Keratinocyte (primary cell): ENCODE measurements around the gene CASKIN2. TPM values are rescaled to one million over a fixed set of nuclear protein-coding genes. Genes with fewer than 3 reads are reported as not detected.

Experiments
- DNase-seq: peaks from one replicate; pipeline ENCODE4 v3.0.0-alpha.2; 2011; ENCODE audit warnings: low read depth, missing footprints, low spot score
- FAIRE-seq: peaks from 2 replicates; lab custom pipeline; 2011; peaks lifted over from hg19 to GRCh38; lab: Jason Lieb, UNC
- H2AFZ ChIP-seq: 2 replicates; pipeline ENCODE4 v1.6.0; 2012; ENCODE audit warnings: low read length, control low read depth, inconsistent platforms; ENCODE audit not compliant: control insufficient read depth
- H3K27ac ChIP-seq: 2 replicates; pipeline ENCODE4 v1.5.1; 2011; ENCODE audit warnings: low read length; ENCODE audit not compliant: control insufficient read depth, insufficient read depth
- H3K27me3 ChIP-seq: 3 replicates; pipeline ENCODE4 v1.6.0; 2011; ENCODE audit warnings: low read length; ENCODE audit not compliant: control insufficient read depth, insufficient read depth; ENCODE audit errors: extremely low read depth
- H3K36me3 ChIP-seq, 2 experiments: 2 replicates in 1 of 2; 3 replicates in 1 of 2; pipeline ENCODE4 v1.5.1; 2011; ENCODE audit warnings: low read length in 2 of 2, mild to moderate bottlenecking in 1 of 2; ENCODE audit not compliant: control insufficient read depth in 2 of 2, insufficient read depth in 2 of 2; ENCODE audit errors: extremely low read depth in 1 of 2
- H3K4me1 ChIP-seq: 3 replicates; pipeline ENCODE4 v1.5.1; 2011; ENCODE audit warnings: low read length; ENCODE audit not compliant: control insufficient read depth, insufficient read depth; ENCODE audit errors: extremely low read depth
- H3K4me2 ChIP-seq: 3 replicates; pipeline ENCODE4 v1.6.0; 2011; ENCODE audit warnings: low read depth, low read length; ENCODE audit not compliant: control insufficient read depth, insufficient read depth; ENCODE audit errors: extremely low read depth
- H3K4me3 ChIP-seq, 3 experiments: fragments of 200-600 bp in 1 of 3; sonication (generic) in 1 of 3; 2 replicates in 2 of 3; 3 replicates in 1 of 3; pipeline ENCODE4 v1.5.1; 2011 to 2016; ENCODE audit warnings: low read length in 3 of 3, mild to moderate bottlenecking in 3 of 3, control low read depth in 2 of 3, inconsistent platforms in 1 of 3, low read depth in 1 of 3, mixed read lengths in 1 of 3, mixed run types in 1 of 3, moderate library complexity in 1 of 3; ENCODE audit not compliant: control insufficient read depth in 2 of 3, insufficient read depth in 2 of 3; ENCODE audit errors: extremely low read depth in 1 of 3
- H3K79me2 ChIP-seq: 2 replicates; pipeline ENCODE4 v1.6.0; 2012; ENCODE audit warnings: low read length; ENCODE audit not compliant: control insufficient read depth, insufficient read depth
- H3K9ac ChIP-seq: 3 replicates; pipeline ENCODE4 v1.6.0; 2011; ENCODE audit warnings: low read length; ENCODE audit not compliant: control insufficient read depth, insufficient read depth; ENCODE audit errors: extremely low read depth
- H3K9me1 ChIP-seq: 3 replicates; pipeline ENCODE4 v1.6.0; 2011; ENCODE audit warnings: low read length; ENCODE audit not compliant: control insufficient read depth, insufficient read depth; ENCODE audit errors: extremely low read depth
- H3K9me3 ChIP-seq: 2 replicates; pipeline ENCODE4 v1.5.1; 2012; ENCODE audit warnings: low read depth, low read length; ENCODE audit not compliant: control insufficient read depth
- H4K20me1 ChIP-seq: 3 replicates; pipeline ENCODE4 v1.6.0; 2011; ENCODE audit warnings: low read length; ENCODE audit not compliant: control insufficient read depth, insufficient read depth; ENCODE audit errors: extremely low read depth
- EZH2 ChIP-seq: IDR thresholded peaks from one replicate; pipeline ENCODE4 v1.6.1; 2012; ENCODE audit warnings: inconsistent platforms, mild to moderate bottlenecking, low read length, moderate library complexity
- dilution Hi-C: fragments of 300-500 bp; cut with MboI; formaldehyde crosslinking; loops from one replicate; pipeline ENCODE4 v1.7.0; 2020; ENCODE audit warnings: low sequenced_read_pairs; ENCODE audit not compliant: extremely low pct_ligation_motif_present
- polyA plus RNA-seq, 5 experiments: library from polyadenylated mRNA; depleted of rRNA in 3 of 5; stranded (reverse) in 3 of 5; stranded (forward) in 1 of 5; unstranded in 1 of 5; fragments of >200 nt; gene quantifications; 1 replicate in 1 of 5; 2 replicates in 3 of 5; 3 replicates in 1 of 5; pipeline versions ENCODE4 v1.2.1 to v1.2.3, GENCODE V29; 2011 to 2012; ENCODE audit warnings: missing spikeins in 2 of 5, low read depth in 1 of 5, low replicate concordance in 1 of 5
- TF ChIP-seq, protein P1 (sequence below), 3 experiments: IDR thresholded peaks in 1 of 3; conservative IDR thresholded peaks in 1 of 3; optimal IDR thresholded peaks in 1 of 3; 2 replicates in 2 of 3; 3 replicates in 1 of 3; pipeline versions ENCODE3 to v1.5.1; 2011; ENCODE audit warnings: low read length in 3 of 3, mild to moderate bottlenecking in 3 of 3, moderate library complexity in 2 of 3, control low read depth in 1 of 3, inconsistent platforms in 1 of 3; ENCODE audit not compliant: insufficient read depth in 2 of 3; ENCODE audit errors: extremely low read depth in 1 of 3

CASKIN2 gene
- polyA plus RNA-seq, 1 donor (not counting 4 experiments of a cell fraction or from before 2014, with no cell fraction given): 3.7 TPM

DNA sequence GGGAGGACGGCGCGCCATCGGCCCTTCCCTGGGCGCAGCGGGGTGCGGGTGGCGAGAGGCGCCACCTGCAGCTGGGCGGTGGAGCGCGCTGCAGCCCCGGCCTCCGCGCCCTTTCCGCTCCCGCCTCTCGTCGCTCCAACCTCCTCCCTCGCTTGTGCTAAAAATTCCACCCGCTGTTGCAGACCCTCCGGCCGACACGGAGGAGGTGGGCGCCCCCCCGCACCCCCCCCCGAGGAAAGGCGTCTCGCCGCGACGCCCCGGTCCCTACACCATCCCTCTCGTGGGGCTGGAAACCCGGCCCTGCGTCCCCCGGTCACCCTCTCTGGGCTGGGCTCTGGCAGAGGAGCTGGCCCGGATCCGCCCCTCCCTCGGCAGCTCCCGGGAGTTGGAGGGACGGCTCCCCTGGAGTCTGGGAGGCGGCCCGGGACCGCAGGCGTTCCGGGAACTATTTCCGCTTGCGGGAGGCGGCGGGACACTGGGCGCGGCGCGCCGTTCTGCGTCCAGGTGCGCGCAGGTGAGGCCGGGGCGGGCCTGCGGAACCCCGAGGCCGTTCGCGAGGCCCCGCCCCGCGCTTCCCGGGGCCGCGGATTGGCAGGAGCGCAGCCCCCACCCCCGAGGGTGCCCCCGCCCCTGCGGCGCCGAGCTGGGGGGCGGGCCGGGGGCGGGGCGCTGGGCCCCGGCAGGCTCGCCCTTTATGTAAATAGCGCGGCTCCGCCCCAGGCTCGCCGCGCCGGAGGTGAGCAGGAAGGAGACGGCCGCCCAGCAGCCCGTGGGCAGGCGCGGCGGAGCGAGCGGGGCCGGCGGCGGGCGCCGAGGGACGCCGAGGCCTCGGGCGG is 9.9 kb upstream of the CASKIN2 start, which contains the start of gene LLGL2:
TSS of gene LLGL2 (plus strand) at position 728 of the 836 bp plus-strand sequence. CDS start 17,730 bp downstream, outside the sequence.
- Histone ChIP-seq H3K9ac (peak within 1 kb of the TSS; percentile 63), H4K20me1 (no peaks in the 10 kb centered on the region), H3K36me3 (peaks cover 7 to 11% of the 10 kb centered on the region in 2 experiments), H2AFZ (peak within 1 kb of the TSS; percentile 60), H3K27me3 (no peaks in the 10 kb centered on the region), H3K4me1 (peaks cover 6% of the 10 kb centered on the region), H3K4me2 (peak within 1 kb of the TSS; percentile 97), H3K4me3 (peak within 1 kb of the TSS; percentile 63 to 92 (median 78)), H3K9me1 (no peaks in the 10 kb centered on the region), H3K27ac (peak within 1 kb of the TSS; percentile 36), H3K79me2 (no peaks in the 10 kb centered on the region), H3K9me3 (no peaks in the 10 kb centered on the region)
- TF ChIP-seq EZH2: no peak
- TF ChIP-seq, protein P1, sequence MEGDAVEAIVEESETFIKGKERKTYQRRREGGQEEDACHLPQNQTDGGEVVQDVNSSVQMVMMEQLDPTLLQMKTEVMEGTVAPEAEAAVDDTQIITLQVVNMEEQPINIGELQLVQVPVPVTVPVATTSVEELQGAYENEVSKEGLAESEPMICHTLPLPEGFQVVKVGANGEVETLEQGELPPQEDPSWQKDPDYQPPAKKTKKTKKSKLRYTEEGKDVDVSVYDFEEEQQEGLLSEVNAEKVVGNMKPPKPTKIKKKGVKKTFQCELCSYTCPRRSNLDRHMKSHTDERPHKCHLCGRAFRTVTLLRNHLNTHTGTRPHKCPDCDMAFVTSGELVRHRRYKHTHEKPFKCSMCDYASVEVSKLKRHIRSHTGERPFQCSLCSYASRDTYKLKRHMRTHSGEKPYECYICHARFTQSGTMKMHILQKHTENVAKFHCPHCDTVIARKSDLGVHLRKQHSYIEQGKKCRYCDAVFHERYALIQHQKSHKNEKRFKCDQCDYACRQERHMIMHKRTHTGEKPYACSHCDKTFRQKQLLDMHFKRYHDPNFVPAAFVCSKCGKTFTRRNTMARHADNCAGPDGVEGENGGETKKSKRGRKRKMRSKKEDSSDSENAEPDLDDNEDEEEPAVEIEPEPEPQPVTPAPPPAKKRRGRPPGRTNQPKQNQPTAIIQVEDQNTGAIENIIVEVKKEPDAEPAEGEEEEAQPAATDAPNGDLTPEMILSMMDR (optimal IDR thresholded peaks at IDR 0.05 in 1 of 3, IDR thresholded peaks at IDR 0.05 in 1 of 3, conservative IDR thresholded peaks at IDR 0.05 in 1 of 3; ENCODE audit: extremely low read depth in 1 of 3, insufficient read depth in 2 of 3, low read length in 3 of 3): peak; percentile 32 to 77 (median 67)
- dilution Hi-C loops: no loop called here
- FAIRE-seq (no peak), DNase-seq (no peak)

DNA sequence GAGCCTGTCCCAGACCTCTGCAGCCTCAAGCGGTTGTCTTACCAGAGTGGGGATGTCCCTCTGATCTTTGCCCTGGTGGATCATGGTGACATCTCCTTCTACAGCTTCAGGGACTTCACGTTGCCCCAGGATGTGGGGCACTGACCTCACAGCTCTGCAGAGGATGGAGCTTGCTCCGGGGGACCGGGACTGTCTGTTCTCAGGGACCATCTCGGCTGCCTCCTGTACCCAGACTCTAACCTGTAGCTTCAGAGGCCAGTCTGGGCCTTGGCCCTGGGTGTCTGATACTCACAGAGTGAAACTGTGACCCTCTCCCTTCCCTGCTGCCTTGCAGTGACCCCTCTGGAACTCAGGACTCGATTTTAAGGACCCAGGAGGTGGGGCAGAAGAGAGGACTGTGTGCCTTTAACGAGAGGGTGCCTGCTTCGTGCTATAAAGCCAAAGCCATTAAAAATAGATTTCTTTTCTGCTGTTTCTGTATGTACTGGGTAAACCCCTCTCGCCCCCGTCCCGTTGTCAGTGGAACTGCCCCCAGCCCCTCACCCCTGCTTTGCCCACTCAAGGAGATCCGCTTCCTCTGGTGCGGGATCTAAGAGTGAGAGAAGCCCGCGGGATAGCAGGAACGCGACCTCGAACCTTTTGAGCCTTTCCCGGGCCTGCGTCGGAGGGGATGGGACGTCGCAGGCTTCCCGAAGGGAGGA is 9.1 kb upstream of the CASKIN2 start:
- H3K36me3 ChIP-seq: peaks cover 10 to 14% of the 10 kb centered on the region in 2 experiments
- FAIRE-seq (no peak), DNase-seq (no peak)
- H4K20me1 ChIP-seq: no peaks in the 10 kb centered on the region
- H3K27ac ChIP-seq: no peak overlapping the region
- H3K9ac ChIP-seq: peak overlapping the region; percentile 62
- no peaks in the 10 kb centered on the region for H3K79me2 ChIP-seq
- H3K4me3 ChIP-seq: peak overlapping the region; percentile 63 to 92 (median 65)
- H3K9me1 ChIP-seq: no peaks in the 10 kb centered on the region
- no peaks in the 10 kb centered on the region for H3K27me3 ChIP-seq
- TF ChIP-seq, protein P1 (optimal IDR thresholded peaks at IDR 0.05 in 1 of 3, IDR thresholded peaks at IDR 0.05 in 1 of 3, conservative IDR thresholded peaks at IDR 0.05 in 1 of 3; ENCODE audit: extremely low read depth in 1 of 3, insufficient read depth in 2 of 3, low read length in 3 of 3): no peak
- TF ChIP-seq EZH2: no peak
- dilution Hi-C loops: no loop called here
- peak overlapping the region; percentile 69 for H3K4me2 ChIP-seq
- H3K9me3 ChIP-seq: no peaks in the 10 kb centered on the region
- H3K4me1 ChIP-seq: peaks cover 6% of the 10 kb centered on the region
- H2AFZ ChIP-seq: peak overlapping the region; percentile 51
